GM18873 (cell line): Measurements from ENCODE around the gene PSMB7.

Experiments used
- ATAC-seq: cut with Tn5 transposase; IDR thresholded peaks from one replicate; pipeline ENCODE4 v1.9.1; 2021; ENCODE audit warnings: mild to moderate bottlenecking, moderate library complexity, moderate number of reproducible peaks; ENCODE audit not compliant: unreplicated experiment, low FRiP score

PSMB7 gene

DNA sequence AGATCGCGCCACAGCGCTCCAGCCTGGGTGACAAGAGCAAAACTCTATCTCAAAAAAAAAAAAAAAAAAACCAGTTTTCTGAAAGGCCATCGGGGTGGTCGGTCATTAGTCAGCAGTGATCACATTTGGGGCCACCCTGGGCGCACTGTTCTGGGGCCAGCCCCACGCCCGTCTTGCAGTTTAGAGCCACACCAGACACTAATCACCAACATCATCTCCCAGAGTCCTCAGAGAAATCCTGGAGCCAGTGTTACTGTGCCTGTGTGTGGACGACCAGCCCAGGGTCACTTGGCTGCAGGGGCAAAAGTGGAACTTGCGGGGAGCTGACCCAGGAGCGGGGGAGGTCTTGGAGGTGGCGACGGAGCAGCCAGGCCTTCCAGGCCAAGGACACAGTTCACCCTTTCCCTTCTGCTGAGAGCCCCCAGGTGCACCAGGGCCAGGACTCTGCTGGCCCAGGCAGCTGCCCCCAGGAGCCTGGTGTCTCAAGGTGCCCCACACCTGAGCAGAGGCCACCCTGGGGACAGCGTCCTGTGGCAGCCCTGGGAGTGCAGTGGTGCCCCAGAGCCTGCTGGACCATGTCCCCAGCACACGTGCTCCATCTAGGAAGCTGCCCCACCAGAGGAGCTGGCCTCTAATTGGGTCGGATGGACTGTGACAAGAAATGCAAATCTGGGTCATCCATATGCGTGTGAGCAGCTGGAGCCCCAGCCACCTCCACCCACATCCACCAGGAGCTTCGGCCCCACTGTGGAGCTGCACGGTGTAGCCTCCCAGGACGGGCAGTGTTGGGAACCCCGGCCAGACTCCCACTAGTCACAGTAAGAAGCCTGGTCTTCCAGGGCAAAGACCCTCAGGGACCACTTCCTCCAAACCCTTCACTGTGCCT is 106.4 kb downstream of the PSMB7 start:
- ATAC-seq = no peak

- no peak for ATAC-seq
Measured at GRCh38 chr9:124307379-124308030, 107.7 kb downstream of the PSMB7 start.

- ATAC-seq = no peak
Measured at GRCh38 chr9:124306098-124306735, 109.0 kb downstream of the PSMB7 start.

DNA sequence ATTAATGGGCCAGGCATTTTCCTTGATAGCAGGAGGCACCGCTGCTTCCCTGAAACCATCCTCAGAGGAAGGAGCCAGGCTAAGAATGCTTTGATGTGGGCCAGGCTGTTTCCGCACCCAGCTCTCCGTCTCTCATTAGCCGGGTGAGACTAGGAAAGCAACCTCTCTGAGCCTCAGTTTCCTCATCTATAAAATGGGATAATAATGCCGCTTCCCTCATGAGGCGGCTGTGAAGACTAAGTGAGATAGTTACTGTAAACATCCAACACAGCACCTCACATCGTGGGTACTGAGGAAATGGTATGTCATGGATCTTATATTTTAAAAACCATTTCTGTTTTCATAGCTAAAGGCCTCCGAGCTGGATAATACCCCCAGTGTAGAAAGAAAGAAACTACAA is 111.0 kb downstream of the PSMB7 start:
- no peak for ATAC-seq

- no peak for ATAC-seq
Measured at GRCh38 chr9:124303762-124304161, 111.5 kb downstream of the PSMB7 start.
